Fibroblast of skin of right quadriceps (primary cell): ENCODE results near the gene CTXN1.
"Not testable (repeated sequence)": the region's sequence is repeated elsewhere in the genome, so short reads cannot be mapped to it uniquely, and the experiment has no call there.

Experiments
- DNase-seq: peaks from one replicate; pipeline ENCODE4 v3.0.0-alpha.2; 2013

Gene CTXN1

GRCh38 chr19:7924651-7925170 lies 1.2 kb downstream of the CTXN1 start:
- DNase-seq: no peak

GRCh38 chr19:7924241-7924640 lies 1.7 kb downstream of the CTXN1 start:
- DNase-seq: no peak

DNA sequence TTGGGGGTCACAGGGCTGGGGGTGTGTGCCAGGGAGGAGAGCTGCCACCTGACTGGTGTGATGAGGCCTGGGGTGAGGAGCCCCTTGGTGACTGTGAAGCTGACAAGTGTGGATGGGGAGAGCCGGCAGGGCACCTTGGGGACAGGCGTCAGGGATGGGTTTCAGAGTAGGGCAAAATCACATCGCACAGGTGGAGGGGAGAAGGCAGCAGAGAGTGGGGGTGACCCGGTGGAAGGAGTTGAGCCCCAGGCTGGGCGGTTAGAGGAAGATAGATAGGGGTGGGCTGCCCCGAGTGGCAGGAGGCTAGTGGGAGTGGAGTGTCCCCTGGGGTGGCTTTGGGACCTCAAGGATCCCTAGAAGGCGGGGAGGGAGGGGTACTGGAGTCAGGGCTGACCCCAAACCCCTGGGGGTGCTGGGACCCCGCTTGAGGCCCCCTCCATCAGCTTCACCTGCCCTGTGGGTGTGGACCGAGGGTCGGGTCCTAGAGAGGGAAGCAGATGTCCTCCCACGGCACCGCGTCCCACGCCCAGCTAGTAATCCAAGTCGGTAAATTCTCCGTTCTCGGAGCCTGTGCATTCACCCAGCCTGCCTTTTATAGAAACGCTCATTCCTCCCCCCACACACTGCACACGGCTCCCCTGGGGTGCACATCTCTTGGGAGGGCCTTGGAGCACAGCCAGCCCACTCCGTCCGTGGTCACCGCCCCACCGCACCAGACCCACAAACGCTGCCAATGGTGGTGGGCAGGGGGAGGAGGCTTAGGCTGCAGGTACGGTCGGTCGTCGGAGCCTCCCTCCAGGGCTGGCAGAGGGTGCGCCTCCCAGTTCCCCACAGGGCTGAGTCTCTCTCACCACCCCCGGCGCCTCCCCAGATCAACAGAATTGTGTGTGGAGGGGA lies 2.4 kb downstream of the CTXN1 start:
- DNase-seq: no peak

DNA sequence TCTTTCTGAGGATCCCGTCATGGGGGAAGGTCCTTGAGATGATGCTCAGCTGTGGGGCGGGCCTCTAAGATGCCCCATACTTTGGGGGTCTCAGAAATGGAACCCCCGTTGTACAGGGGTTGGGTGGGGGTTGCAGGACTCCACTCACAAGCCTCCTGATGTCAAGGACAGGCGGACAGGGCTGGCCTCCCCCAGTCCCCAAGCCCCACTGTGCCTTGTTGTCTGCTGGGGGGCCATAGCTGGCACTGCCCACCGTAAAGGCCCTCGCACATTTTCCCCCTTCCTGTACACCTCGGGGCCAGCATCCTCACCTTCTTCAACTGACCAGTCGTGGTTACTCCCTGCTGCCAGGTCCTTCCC lies 3.1 kb downstream of the CTXN1 start:
- no peak for DNase-seq

GRCh38 chr19:7921967-7922835 lies 3.7 kb downstream of the CTXN1 start:
- DNase-seq: no peak

DNA sequence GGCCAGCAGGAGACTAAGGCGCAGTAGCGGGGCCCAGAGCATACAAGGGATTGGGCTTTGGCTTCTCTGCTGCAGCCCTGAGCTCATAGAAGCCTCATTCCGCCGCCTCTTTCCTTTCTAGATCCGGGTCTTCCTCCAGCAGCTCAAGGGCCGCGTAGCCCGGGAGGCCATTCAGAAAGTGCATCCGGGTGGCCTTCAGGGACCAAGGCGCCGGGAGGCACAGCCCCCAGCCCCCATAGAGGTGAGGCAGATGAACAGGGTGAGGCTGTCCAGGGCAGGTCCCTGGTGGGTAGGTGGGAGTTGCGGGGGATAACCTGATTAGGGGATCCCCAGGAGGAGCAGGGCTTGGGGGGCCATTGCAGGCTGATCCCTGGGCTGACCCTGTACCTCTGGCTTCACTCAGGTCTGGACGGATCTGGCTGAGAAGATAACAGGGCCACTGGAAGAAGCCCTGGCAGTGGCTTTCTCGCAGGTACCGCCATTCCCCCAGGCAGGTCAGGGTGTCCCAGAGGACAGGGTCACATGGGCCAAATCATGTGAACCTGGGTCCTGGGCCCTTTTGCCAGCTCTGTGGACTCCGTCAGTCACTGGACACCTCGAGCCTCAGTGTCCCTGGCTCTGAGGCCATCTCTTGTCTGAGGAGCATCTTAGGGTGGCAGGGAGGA lies 4.5 kb downstream of the CTXN1 start:
- DNase-seq: no peak

GRCh38 chr19:7920519-7921301 lies 5.2 kb downstream of the CTXN1 start:
- peak; percentile 95 for DNase-seq

GRCh38 chr19:7919610-7920518 lies 6.1 kb downstream of the CTXN1 start, which contains the start of gene SNAPC2:
SNAPC2 (plus strand) TSS chr19:7920338; CDS start chr19:7920367, 29 bp downstream.
- peak; percentile 95 for DNase-seq

DNA sequence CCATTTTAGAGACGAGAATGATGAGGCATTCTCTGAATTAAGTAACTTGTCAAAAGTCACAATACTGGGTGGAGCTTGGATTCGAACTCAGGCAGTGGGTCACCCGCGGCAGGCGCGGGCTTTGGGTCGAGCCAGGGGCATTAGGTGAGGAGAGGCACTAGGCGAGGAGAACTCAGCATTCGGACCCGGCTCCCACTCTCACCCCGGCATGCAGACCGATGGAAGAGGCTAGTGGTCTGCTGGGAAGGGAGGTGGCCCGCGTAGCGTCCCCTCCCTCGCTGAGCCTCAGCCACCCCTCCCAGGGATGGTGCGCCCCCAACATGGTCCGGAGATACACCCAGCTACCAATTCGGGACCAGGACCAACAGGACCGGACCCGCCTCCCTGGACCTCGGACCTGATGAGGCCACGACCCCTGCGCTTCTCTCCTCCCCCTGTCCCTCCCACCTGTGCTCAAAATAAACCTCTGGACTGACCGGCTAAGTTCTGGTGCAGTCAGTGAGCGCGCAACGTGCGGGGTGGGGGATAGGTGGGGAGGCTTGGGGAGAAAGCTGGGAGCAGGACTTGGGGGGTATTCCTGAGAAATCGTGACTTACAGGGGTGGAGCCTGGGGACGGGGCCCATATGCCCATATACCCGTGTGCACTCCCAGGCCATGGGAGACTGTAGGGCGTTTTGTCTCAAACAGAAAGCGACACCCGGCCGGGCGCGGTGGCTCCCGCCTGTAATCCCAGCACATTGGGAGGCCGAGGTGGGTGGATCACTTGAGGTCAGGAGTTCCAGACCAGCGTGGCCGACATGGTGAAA lies 7.1 kb downstream of the CTXN1 start:
- DNase-seq: no peak

- not testable (repeated sequence) for DNase-seq
Measured at GRCh38 chr19:7918062-7918614, 7.8 kb downstream of the CTXN1 start.

GRCh38 chr19:7917267-7918061 lies 8.5 kb downstream of the CTXN1 start:
- DNase-seq: peak; percentile 38

GRCh38 chr19:7916955-7917266 lies 9.0 kb downstream of the CTXN1 start:
- no peak for DNase-seq

GRCh38 chr19:7916103-7916954 lies 9.6 kb downstream of the CTXN1 start:
- DNase-seq: no peak

DNA sequence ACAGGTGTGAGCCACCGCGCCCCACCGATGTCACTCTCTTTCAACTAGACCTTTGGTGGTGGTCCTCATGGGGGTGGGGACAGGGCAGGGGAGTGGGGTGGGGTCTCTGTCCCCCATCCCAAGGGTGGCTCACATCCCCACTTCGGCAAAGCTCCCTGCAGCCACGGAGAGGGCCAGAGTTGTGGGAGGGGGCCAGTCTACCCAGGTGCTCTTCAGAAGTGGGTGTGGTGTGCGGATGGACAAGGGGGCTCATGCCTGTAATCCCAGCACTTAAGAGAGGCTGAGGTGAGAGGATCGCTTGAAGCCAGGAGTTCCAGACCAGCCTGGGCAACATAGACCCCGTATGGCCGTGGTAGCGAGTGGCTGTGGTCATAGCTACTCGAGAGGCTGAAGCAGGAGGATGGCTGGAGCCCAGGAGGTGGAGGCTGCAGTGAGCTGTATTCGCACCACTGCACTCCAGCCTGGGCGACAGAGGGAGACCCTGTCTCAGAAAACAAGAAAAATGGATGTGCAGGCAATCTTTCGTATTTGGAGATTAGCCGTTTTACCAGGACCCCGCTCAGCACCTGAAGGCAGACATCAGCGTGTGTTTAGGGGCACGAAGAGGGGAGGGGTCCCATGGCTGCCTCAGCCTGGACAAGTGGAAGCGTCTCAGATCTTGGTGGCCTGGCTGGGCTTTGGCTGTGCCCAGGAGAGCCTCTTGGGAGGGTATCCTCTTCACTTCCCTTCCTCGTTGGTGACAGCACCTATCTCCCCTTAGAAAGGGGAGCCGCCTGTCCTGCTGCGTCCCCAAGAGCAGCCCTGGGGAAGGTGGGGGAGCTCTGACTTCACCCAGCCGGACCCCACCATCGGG lies 10.5 kb downstream of the CTXN1 start:
- DNase-seq: no peak

GRCh38 chr19:7914598-7915045 lies 11.3 kb downstream of the CTXN1 start, which contains the start of gene TGFBR3L:
TGFBR3L (plus strand) TSS chr19:7914830.
- no peak for DNase-seq

DNA sequence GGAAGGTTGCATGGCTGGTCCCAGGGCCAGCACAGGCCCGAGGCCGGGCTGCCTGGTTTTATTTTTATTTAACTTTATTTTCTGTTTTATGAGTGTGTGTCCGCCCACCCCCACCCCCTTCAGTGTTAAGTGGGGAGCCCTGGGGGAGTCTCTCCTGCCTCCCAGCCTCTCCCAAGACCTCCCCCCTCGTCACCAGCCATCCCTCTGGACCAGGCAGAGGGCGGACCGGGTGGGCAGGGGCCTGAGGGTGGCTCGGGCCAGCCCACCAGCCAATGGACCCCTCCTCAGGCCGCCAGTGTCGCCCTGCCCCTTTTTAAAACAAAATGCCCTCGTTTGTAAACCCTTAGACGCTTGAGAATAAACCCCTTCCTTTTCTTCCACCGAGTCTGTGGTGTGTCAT lies 11.8 kb downstream of the CTXN1 start:
- DNase-seq: no peak

DNA sequence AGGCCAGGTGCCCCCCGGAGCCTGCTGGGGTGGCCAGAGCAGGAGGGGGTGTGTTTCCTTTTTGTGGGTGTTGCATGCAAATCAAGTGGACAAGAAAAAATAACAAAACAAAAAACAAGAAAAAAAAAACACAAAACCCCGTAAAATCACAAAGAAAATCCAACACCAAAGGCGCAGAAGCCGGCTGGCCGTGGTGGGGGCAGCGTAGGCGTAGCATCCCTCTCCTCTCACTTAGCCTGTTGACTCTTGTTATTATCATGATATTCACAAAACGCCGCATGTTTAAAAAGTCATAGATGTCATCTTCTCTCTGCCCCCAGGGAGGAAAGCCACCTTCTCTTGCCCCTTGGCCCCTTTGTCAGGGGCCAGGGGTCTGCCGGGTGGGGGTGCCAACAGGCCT lies 12.3 kb downstream of the CTXN1 start:
- DNase-seq: no peak
